ENCODE measurements around the gene BDKRB1.

GRCh38 chr14:96257900-96258299 lies 1.9 kb downstream of the BDKRB1 start:
- TF ChIP-seq EZH2phosphoT487 (IDR thresholded peaks at IDR 0.05; ENCODE audit: insufficient read depth, low read depth) (no peak), EZH2 (IDR thresholded peaks at IDR 0.05; ENCODE audit: insufficient read depth, poor library complexity, severe bottlenecking) (no peak)

Measured in GM23248 (cell line).